NCI-H1694 (cell line): ENCODE measurements around the gene SLC12A2.

ENCODE experiments used
- DNase-seq: peaks from one replicate; lab custom pipeline; 2025; lab: John Stamatoyannopoulos, UW

SLC12A2 gene

DNA sequence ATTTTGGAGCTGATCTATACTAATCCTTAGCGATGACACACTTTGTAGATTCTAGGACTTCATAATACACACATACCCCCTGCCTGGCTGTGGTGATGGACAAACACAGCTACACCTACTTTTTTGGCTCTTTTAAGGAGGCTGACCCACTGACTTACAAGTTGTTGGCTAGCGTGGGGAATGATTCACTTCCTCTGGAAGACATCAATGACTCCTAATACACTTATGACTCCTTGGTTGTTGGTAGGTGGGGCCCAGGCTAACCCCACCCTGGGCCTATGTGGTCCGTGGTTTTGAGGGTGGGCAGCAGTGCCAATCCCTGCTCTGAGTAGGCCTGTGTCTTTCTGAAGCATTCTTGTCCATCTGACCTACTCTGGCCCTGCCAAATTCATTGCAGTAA, 144.4 kb downstream of the SLC12A2 start:
- DNase-seq, result no peak

- peak; percentile 61 for DNase-seq
These were observed 145.0 kb downstream of the SLC12A2 start for GRCh38 chr5:128228521-128228920.

DNA sequence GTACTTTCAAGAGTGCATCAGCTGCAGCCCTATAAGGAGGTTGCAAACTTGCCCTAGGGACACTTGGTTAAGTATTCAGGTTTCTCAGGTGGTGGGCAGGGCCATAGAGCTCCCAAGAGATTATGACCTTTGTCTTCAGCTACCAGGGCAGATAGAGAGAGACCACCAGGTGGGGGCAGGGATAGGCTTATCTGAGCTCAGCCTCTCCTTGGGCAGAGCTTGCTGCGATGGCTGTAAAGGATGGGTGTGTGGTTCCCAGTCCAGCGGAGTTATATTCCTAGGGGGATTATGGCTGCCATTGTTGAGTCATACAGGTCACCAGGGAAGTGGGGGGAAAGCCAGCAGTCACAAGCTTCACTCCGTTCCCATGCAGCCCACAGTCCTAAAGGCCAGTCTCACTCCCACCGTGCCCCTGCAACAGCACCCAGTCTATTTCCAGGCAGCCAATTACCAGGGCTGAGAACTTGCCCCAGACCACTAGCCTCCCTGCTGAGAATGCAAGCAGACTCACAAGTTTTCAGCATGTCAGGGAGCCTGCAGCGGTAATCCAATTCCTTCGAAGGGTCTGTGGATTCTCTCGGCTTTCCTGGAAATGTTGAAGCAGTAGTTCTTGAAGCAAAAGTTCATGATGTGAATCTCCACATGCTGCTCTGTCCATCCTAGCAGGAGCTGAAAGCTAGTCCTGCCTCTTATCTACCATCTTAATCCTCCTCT, 151.5 kb downstream of the SLC12A2 start:
- DNase-seq, result no peak

- DNase-seq, result no peak
These were observed 152.8 kb downstream of the SLC12A2 start for GRCh38 chr5:128236334-128236733.

- no peak for DNase-seq
These were observed 153.4 kb downstream of the SLC12A2 start for GRCh38 chr5:128237000-128237399.

GRCh38 chr5:128237546-128237945, 154.0 kb downstream of the SLC12A2 start:
- no peak for DNase-seq
